ENCODE measurements around the gene PHACTR3. TPM values are rescaled to one million over a fixed set of nuclear protein-coding genes. Genes with fewer than 3 reads are reported as not detected.
A peak's percentile ranks its signal among the peaks of the same experiment; 100 is the strongest.

PHACTR3 gene
- polyA plus RNA-seq, 1 donor = 8.3 TPM

DNA sequence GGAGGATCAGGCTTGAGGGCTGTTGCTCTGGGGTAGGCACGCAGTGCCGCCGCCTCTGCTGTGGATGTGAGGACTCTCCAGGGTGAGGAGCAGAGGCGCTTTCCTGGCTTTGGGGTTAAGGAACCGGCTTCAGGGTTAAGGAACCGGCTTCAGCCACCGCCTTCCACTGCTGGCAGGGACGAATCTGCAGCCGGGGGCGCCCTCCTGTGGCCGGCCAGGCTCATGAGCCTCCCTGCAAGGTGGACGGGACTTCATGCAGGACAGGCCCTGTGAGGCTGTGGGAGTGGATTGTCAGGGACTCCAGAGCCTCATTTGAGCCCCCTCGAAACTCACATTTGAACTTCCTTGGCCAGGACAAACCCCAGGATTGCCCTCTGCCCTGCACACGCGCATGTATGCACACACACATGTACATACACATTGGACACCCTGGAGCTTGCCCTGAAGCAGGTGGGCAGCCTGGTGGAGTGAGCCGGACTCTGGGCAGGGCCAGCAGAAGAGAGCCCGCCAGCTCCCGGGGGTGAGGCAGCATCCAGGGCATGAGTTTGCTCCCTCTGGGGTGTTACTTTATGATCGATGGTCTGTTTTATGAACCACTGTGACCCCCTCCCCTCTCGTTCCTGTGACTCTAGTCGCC, 146.9 kb downstream of the PHACTR3 start:
- no peaks in the 10 kb centered on the region for H3K36me3 ChIP-seq (ENCODE audit: control insufficient read depth, insufficient read depth, low read length)
- H3K4me3 ChIP-seq (ENCODE audit: low read length) = no peak overlapping the region
- peaks cover 22% of the 10 kb centered on the region for H3K27me3 ChIP-seq (ENCODE audit: control insufficient read depth, insufficient read depth, low read length)
- no peak overlapping the region for H3K27ac ChIP-seq (ENCODE audit: low read length)
- WGBS (ENCODE audit: insufficient coverage, low lambda C conversion rate) = no CpG with 5 or more reads among the region's 21 CpGs
- H3K4me1 ChIP-seq (ENCODE audit: control insufficient read depth, insufficient read depth, low read length) = no peaks in the 10 kb centered on the region
- DNase-seq = peak; percentile 34 to 52
- no peaks in the 10 kb centered on the region for H3K9me3 ChIP-seq (ENCODE audit: control insufficient read depth, low read depth, low read length)

GRCh38 chr20:59752101-59752586, 147.8 kb downstream of the PHACTR3 start:
- H3K27ac ChIP-seq (ENCODE audit: low read length) = no peak overlapping the region
- H3K27me3 ChIP-seq (ENCODE audit: control insufficient read depth, insufficient read depth, low read length) = peaks cover 22% of the 10 kb centered on the region
- H3K4me1 ChIP-seq (ENCODE audit: control insufficient read depth, insufficient read depth, low read length) = no peaks in the 10 kb centered on the region
- H3K9me3 ChIP-seq (ENCODE audit: control insufficient read depth, low read depth, low read length) = no peaks in the 10 kb centered on the region
- no peak for DNase-seq
- no peak overlapping the region for H3K4me3 ChIP-seq (ENCODE audit: low read length)
- H3K36me3 ChIP-seq (ENCODE audit: control insufficient read depth, insufficient read depth, low read length) = no peaks in the 10 kb centered on the region
- no CpG with 5 or more reads among the region's 17 CpGs for WGBS (ENCODE audit: insufficient coverage, low lambda C conversion rate)

GRCh38 chr20:59752704-59753460, 148.5 kb downstream of the PHACTR3 start:
- H3K4me1 ChIP-seq (ENCODE audit: control insufficient read depth, insufficient read depth, low read length) = no peaks in the 10 kb centered on the region
- DNase-seq = no peak
- H3K27ac ChIP-seq (ENCODE audit: low read length) = no peak overlapping the region
- no CpG with 5 or more reads among the region's 20 CpGs for WGBS (ENCODE audit: insufficient coverage, low lambda C conversion rate)
- H3K9me3 ChIP-seq (ENCODE audit: control insufficient read depth, low read depth, low read length) = no peaks in the 10 kb centered on the region
- H3K4me3 ChIP-seq (ENCODE audit: low read length) = no peak overlapping the region
- H3K27me3 ChIP-seq (ENCODE audit: control insufficient read depth, insufficient read depth, low read length) = peaks cover 22% of the 10 kb centered on the region
- no peaks in the 10 kb centered on the region for H3K36me3 ChIP-seq (ENCODE audit: control insufficient read depth, insufficient read depth, low read length)

- H3K27me3 ChIP-seq (ENCODE audit: control insufficient read depth, insufficient read depth, low read length) = peaks cover 22% of the 10 kb centered on the region
- no peaks in the 10 kb centered on the region for H3K4me1 ChIP-seq (ENCODE audit: control insufficient read depth, insufficient read depth, low read length)
- H3K36me3 ChIP-seq (ENCODE audit: control insufficient read depth, insufficient read depth, low read length) = no peaks in the 10 kb centered on the region
- no peak overlapping the region for H3K27ac ChIP-seq (ENCODE audit: low read length)
- no peaks in the 10 kb centered on the region for H3K9me3 ChIP-seq (ENCODE audit: control insufficient read depth, low read depth, low read length)
- DNase-seq = no peak
- no CpG with 5 or more reads among the region's 10 CpGs for WGBS (ENCODE audit: insufficient coverage, low lambda C conversion rate)
- no peak overlapping the region for H3K4me3 ChIP-seq (ENCODE audit: low read length)
Measured at GRCh38 chr20:59753836-59754235, 149.5 kb downstream of the PHACTR3 start.

DNA sequence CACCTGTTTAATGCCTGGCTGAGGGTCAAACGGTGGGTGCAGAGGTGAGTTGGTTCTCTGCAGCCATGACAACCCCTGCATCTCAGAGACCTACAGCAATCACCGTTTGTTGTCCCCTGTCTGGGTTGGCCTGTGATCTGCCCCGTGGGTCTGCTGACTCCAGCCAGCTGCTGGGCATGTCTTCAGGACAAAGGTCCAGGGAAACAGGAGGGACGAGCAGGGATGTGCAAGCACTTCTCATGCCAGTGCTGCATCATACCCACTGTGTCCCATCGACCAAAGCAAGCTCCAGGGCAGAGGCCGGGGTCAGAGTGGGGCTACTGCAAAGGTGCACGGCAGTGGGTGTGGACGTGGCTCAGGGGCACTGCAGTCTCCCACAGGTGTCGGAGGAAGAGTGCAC, 150.2 kb downstream of the PHACTR3 start:
- H3K36me3 ChIP-seq (ENCODE audit: control insufficient read depth, insufficient read depth, low read length) = no peaks in the 10 kb centered on the region
- no peak overlapping the region for H3K4me3 ChIP-seq (ENCODE audit: low read length)
- peaks cover 20% of the 10 kb centered on the region for H3K27me3 ChIP-seq (ENCODE audit: control insufficient read depth, insufficient read depth, low read length)
- H3K9me3 ChIP-seq (ENCODE audit: control insufficient read depth, low read depth, low read length) = no peaks in the 10 kb centered on the region
- H3K4me1 ChIP-seq (ENCODE audit: control insufficient read depth, insufficient read depth, low read length) = no peaks in the 10 kb centered on the region
- no peak overlapping the region for H3K27ac ChIP-seq (ENCODE audit: low read length)
- WGBS (ENCODE audit: insufficient coverage, low lambda C conversion rate) = no CpG with 5 or more reads among the region's 9 CpGs
- DNase-seq = no peak

GRCh38 chr20:59756241-59756640, 151.9 kb downstream of the PHACTR3 start:
- WGBS (ENCODE audit: insufficient coverage, low lambda C conversion rate) = no CpG with 5 or more reads among the region's 18 CpGs

GRCh38 chr20:59764037-59764436, 159.7 kb downstream of the PHACTR3 start:
- H3K4me3 ChIP-seq (ENCODE audit: low read length) = no peak overlapping the region
- DNase-seq = no peak
- no peak overlapping the region for H3K27ac ChIP-seq (ENCODE audit: low read length)
- no peaks in the 10 kb centered on the region for H3K9me3 ChIP-seq (ENCODE audit: control insufficient read depth, low read depth, low read length)
- H3K4me1 ChIP-seq (ENCODE audit: control insufficient read depth, insufficient read depth, low read length) = no peaks in the 10 kb centered on the region
- H3K27me3 ChIP-seq (ENCODE audit: control insufficient read depth, insufficient read depth, low read length) = peaks cover 2% of the 10 kb centered on the region
- no CpG with 5 or more reads among the region's 2 CpGs for WGBS (ENCODE audit: insufficient coverage, low lambda C conversion rate)
- H3K36me3 ChIP-seq (ENCODE audit: control insufficient read depth, insufficient read depth, low read length) = no peaks in the 10 kb centered on the region

More at GRCh38 chr20:59756241-59756640, 151.9 kb downstream of the PHACTR3 start:
- H3K27me3 ChIP-seq (ENCODE audit: control insufficient read depth, insufficient read depth, low read length) = peaks cover 8% of the 10 kb centered on the region
- no peaks in the 10 kb centered on the region for H3K9me3 ChIP-seq (ENCODE audit: control insufficient read depth, low read depth, low read length)
- DNase-seq = no peak
- no peak overlapping the region for H3K4me3 ChIP-seq (ENCODE audit: low read length)
- no peak overlapping the region for H3K27ac ChIP-seq (ENCODE audit: low read length)
- H3K4me1 ChIP-seq (ENCODE audit: control insufficient read depth, insufficient read depth, low read length) = no peaks in the 10 kb centered on the region
- H3K36me3 ChIP-seq (ENCODE audit: control insufficient read depth, insufficient read depth, low read length) = no peaks in the 10 kb centered on the region

DNA sequence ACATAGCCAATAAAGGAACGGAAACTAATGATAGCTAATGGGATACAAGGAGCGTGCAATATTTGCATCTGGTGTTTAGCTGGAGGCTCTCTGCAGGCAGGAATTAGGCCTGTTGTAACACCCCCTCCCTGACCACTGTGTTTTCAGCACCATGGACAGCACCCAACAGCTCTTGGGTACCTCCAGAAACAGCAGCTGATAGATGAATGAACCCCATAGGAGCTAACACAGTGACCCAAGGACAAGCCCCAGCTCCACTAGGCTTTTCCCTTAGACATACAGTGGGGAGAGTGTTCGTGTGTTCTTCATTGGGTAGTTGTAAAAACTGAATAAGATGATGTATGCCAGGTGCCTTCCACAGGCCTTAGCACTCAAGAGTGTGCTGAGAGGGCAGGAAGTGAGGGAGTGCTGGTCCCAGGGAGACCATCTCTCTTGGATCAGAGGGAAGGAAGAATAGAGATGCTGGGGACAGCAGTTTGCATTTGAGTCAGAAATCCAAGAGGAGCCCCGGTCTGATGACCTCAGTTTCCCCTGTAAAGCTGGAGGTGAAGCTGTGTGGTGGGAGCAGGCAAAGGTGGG, 161.3 kb downstream of the PHACTR3 start:
- H3K9me3 ChIP-seq (ENCODE audit: control insufficient read depth, low read depth, low read length) = no peaks in the 10 kb centered on the region
- no peak overlapping the region for H3K4me3 ChIP-seq (ENCODE audit: low read length)
- DNase-seq = no peak
- H3K27ac ChIP-seq (ENCODE audit: low read length) = no peak overlapping the region
- WGBS (ENCODE audit: insufficient coverage, low lambda C conversion rate) = no CpG with 5 or more reads among the region's 4 CpGs
- no peaks in the 10 kb centered on the region for H3K36me3 ChIP-seq (ENCODE audit: control insufficient read depth, insufficient read depth, low read length)
- H3K27me3 ChIP-seq (ENCODE audit: control insufficient read depth, insufficient read depth, low read length) = no peaks in the 10 kb centered on the region
- no peaks in the 10 kb centered on the region for H3K4me1 ChIP-seq (ENCODE audit: control insufficient read depth, insufficient read depth, low read length)

DNA sequence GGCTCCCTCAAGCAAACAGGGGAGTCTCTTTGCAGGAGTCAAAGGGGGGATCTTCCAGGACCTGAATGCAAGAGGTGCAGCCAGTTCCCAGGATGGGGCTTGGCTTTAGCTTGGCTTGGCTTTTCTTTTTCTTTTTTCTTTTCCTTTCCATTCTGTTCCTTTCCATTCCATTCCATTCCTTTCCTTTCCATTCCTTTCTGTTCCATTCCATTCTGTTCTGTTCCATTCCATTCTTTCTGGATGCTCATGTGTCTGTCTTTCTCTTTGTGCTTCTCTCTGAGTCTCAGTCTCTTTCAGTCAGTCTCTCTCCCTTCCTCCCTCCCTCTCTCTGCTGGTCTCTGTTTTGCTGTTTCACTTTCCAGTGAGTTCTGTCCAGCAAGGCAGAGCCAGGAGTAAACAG, 163.3 kb downstream of the PHACTR3 start:
- Histone ChIP-seq H3K4me3 (ENCODE audit: low read length) (no peak overlapping the region), H3K9me3 (ENCODE audit: control insufficient read depth, low read depth, low read length) (no peaks in the 10 kb centered on the region), H3K27me3 (ENCODE audit: control insufficient read depth, insufficient read depth, low read length) (no peaks in the 10 kb centered on the region), H3K36me3 (ENCODE audit: control insufficient read depth, insufficient read depth, low read length) (no peaks in the 10 kb centered on the region), H3K27ac (ENCODE audit: low read length) (no peak overlapping the region), H3K4me1 (ENCODE audit: control insufficient read depth, insufficient read depth, low read length) (no peaks in the 10 kb centered on the region)
- DNase-seq = no peak

GRCh38 chr20:59770270-59770669, 165.9 kb downstream of the PHACTR3 start:
- no peaks in the 10 kb centered on the region for H3K36me3 ChIP-seq (ENCODE audit: control insufficient read depth, insufficient read depth, low read length)
- H3K9me3 ChIP-seq (ENCODE audit: control insufficient read depth, low read depth, low read length) = no peaks in the 10 kb centered on the region
- peaks cover 4% of the 10 kb centered on the region for H3K27me3 ChIP-seq (ENCODE audit: control insufficient read depth, insufficient read depth, low read length)
- no peak overlapping the region for H3K27ac ChIP-seq (ENCODE audit: low read length)
- H3K4me3 ChIP-seq (ENCODE audit: low read length) = no peak overlapping the region
- DNase-seq = no peak
- WGBS (ENCODE audit: insufficient coverage, low lambda C conversion rate) = no CpG with 5 or more reads among the region's 3 CpGs
- no peaks in the 10 kb centered on the region for H3K4me1 ChIP-seq (ENCODE audit: control insufficient read depth, insufficient read depth, low read length)
